ENCODE data around the gene STAU1. TPM values are rescaled to one million over a fixed set of nuclear protein-coding genes. Genes with fewer than 3 reads are reported as not detected.

The STAU1 gene
- total and polyA plus RNA-seq, 2 of the 13 experiments (the other 11 are each of a cell fraction or from before 2014, with no cell fraction given) = 119 to 133 TPM

DNA sequence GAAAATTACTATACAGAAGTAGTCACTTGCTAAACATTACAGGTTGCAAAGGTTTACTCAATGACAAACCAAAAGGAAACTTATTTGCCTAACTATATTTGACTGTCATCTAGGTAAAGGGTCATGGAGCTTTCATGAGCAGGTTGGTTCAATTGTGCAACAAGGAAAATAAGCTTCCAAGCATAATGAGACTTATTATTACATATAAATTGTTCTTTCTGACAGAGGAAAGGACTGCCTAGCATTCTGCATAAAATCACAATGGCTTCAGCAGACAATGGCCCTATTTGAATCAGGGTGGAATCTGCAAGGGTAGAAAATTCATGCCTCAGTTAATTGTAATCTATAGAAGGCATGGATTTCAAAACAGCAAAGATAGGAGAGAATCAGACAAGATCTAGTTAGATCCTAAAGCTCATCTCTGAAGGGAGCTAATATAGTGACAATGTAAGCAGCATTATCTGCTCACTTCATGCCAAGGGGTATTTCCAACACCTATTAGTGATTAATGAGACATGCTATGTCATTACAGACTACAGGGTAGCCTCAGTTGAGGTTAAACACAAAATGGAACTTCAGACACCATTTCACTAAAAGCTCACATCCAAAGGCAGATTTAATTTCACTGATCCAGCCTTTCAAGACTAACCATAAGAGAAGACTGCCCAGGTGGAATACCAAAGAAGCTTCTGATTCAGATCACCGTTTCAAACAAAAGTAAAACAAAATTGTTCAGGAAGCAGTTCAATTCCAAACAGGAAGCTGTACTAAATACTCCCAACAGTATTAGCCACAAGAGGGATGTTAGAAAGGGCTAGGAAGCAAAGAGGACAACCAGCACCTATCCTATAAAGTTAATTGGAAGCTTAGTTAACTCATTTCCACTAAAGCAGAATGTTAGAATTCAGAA lies 8.5 kb downstream of the STAU1 start (continued):
- TF ChIP-seq, protein P1, sequence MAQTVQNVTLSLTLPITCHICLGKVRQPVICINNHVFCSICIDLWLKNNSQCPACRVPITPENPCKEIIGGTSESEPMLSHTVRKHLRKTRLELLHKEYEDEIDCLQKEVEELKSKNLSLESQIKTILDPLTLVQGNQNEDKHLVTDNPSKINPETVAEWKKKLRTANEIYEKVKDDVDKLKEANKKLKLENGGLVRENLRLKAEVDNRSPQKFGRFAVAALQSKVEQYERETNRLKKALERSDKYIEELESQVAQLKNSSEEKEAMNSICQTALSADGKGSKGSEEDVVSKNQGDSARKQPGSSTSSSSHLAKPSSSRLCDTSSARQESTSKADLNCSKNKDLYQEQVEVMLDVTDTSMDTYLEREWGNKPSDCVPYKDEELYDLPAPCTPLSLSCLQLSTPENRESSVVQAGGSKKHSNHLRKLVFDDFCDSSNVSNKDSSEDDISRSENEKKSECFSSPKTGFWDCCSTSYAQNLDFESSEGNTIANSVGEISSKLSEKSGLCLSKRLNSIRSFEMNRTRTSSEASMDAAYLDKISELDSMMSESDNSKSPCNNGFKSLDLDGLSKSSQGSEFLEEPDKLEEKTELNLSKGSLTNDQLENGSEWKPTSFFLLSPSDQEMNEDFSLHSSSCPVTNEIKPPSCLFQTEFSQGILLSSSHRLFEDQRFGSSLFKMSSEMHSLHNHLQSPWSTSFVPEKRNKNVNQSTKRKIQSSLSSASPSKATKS (CRISPR knock-in tag; IDR thresholded peaks at IDR 0.05) = 0 out of 2 replicates have a peak, but pooled peaks have one; percentile 59
- TF ChIP-seq ZNF337 (CRISPR knock-in tag; IDR thresholded peaks at IDR 0.05; ENCODE audit: borderline replicate concordance, low read depth) (peak; percentile 45; the same call in 1 of the 2 replicates), NCOR1 (IDR thresholded peaks at IDR 0.05; ENCODE audit: borderline replicate concordance, low read length) (peak; percentile 47; the same call in 1 of the 2 replicates), ZBTB8A (CRISPR knock-in tag; IDR thresholded peaks at IDR 0.05; ENCODE audit: borderline replicate concordance, low read depth) (0 out of 2 replicates have a peak, but pooled peaks have one; percentile 72), ATAD3A (CRISPR knock-in tag; IDR thresholded peaks at IDR 0.05) (no peak), TGIF2 (CRISPR knock-in tag; IDR thresholded peaks at IDR 0.05) (peak; percentile 49; the same call in 1 of the 2 replicates), ZNF782 (CRISPR knock-in tag; IDR thresholded peaks at IDR 0.05; ENCODE audit: borderline replicate concordance) (no peak), KLF16 (CRISPR knock-in tag; IDR thresholded peaks at IDR 0.05) (peak in 1 of 2 experiments; percentile 83; a peak in 1 of 4 replicates), GABPA (IDR thresholded peaks at IDR 0.05; ENCODE audit: low read depth, low read length) (no peak), GABPA (CRISPR knock-in tag; IDR thresholded peaks at IDR 0.05; ENCODE audit: low read depth) (peak; percentile 59; the same call in 1 of the 2 replicates), ZNF263 (CRISPR knock-in tag; IDR thresholded peaks at IDR 0.05) (no peak), ZSCAN29 (CRISPR knock-in tag; conservative IDR thresholded peaks at IDR 0.05) (peak; percentile 94), ZNF256 (CRISPR knock-in tag; conservative IDR thresholded peaks at IDR 0.05) (no peak), NCOA2 (CRISPR knock-in tag; IDR thresholded peaks at IDR 0.05) (peak; percentile 79), ZBTB3 (CRISPR knock-in tag; IDR thresholded peaks at IDR 0.05; ENCODE audit: borderline replicate concordance, low read depth) (peak; percentile 86; the same call in 1 of the 2 replicates), ZFP1 (CRISPR knock-in tag; IDR thresholded peaks at IDR 0.05) (0 out of 2 replicates have a peak, but pooled peaks have one; percentile 31), RFX1 (IDR thresholded peaks at IDR 0.05) (no peak), ZNF34 (CRISPR knock-in tag; IDR thresholded peaks at IDR 0.05; ENCODE audit: borderline replicate concordance) (peak; percentile 70; the same call in 1 of the 2 replicates), HOXA3 (CRISPR knock-in tag; IDR thresholded peaks at IDR 0.05) (no peak), ZNF556 (CRISPR knock-in tag; IDR thresholded peaks at IDR 0.05; ENCODE audit: borderline replicate concordance) (0 out of 2 replicates have a peak, but pooled peaks have one; percentile 43), ZNF816 (CRISPR knock-in tag; IDR thresholded peaks at IDR 0.05; ENCODE audit: borderline replicate concordance) (peak; percentile 8; the same call in 1 of the 2 replicates), ZFP36L2 (CRISPR knock-in tag; IDR thresholded peaks at IDR 0.05) (no peak), SIN3A (IDR thresholded peaks at IDR 0.05; ENCODE audit: borderline replicate concordance, low read depth, low read length) (no peak), RARA (CRISPR knock-in tag; IDR thresholded peaks at IDR 0.05) (peak; percentile 74), SOX6 (IDR thresholded peaks at IDR 0.05) (no peak), SOX6 (CRISPR knock-in tag; IDR thresholded peaks at IDR 0.05) (peak; percentile 79), SKI (IDR thresholded peaks at IDR 0.05; ENCODE audit: partially characterized antibody) (peak; percentile 17)
- TF ChIP-seq, protein P2, sequence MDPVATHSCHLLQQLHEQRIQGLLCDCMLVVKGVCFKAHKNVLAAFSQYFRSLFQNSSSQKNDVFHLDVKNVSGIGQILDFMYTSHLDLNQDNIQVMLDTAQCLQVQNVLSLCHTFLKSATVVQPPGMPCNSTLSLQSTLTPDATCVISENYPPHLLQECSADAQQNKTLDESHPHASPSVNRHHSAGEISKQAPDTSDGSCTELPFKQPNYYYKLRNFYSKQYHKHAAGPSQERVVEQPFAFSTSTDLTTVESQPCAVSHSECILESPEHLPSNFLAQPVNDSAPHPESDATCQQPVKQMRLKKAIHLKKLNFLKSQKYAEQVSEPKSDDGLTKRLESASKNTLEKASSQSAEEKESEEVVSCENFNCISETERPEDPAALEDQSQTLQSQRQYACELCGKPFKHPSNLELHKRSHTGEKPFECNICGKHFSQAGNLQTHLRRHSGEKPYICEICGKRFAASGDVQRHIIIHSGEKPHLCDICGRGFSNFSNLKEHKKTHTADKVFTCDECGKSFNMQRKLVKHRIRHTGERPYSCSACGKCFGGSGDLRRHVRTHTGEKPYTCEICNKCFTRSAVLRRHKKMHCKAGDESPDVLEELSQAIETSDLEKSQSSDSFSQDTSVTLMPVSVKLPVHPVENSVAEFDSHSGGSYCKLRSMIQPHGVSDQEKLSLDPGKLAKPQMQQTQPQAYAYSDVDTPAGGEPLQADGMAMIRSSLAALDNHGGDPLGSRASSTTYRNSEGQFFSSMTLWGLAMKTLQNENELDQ (CRISPR knock-in tag; IDR thresholded peaks at IDR 0.05; ENCODE audit: borderline replicate concordance) = no peak
